ENCODE measurements around the gene CHIT1. TPM values are rescaled to one million over a fixed set of nuclear protein-coding genes. Genes with fewer than 3 reads are reported as not detected.
"Not testable (repeated sequence)": the region's sequence is repeated elsewhere in the genome, so short reads cannot be mapped to it uniquely, and the experiment has no call there.

Gene CHIT1
- 2.6 TPM for total RNA-seq

DNA sequence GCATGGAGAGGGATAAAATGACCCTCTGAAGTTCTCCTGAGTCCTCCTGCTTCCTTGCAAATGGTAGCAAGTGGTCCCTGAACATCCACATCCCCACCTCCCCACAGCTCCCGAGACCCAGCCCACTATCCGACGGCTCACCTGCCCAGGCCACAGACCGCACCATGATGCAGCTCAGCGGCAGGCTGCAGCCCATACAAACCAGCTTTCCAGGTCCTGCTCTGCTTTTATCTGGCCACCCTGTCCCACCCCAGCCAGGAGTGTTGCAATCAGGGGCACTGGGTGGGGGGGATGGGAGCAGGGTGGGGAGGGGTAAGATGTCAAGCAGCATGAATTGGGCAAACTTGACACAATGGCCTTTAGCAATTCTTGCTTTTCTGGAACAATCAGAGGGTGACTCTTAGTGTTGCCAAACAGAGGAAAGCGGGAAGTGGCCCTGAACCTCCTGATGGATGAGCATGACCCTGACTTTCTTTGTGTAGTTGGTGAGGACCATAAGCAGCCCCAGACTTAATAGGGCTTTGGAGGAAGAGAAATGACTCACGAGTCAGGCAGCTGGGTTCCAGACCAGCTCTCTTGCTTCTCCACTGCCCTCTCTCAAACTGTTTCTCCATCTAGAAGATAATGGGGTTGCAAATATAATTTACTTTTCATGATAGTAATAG is at the start of gene CHIT1:
Gene CHIT1, minus strand, starts transcription at position 203 of the 665 bp plus-strand sequence. Its CDS starts 37 bp downstream, at position 166.
- DNase-seq = no peak

DNA sequence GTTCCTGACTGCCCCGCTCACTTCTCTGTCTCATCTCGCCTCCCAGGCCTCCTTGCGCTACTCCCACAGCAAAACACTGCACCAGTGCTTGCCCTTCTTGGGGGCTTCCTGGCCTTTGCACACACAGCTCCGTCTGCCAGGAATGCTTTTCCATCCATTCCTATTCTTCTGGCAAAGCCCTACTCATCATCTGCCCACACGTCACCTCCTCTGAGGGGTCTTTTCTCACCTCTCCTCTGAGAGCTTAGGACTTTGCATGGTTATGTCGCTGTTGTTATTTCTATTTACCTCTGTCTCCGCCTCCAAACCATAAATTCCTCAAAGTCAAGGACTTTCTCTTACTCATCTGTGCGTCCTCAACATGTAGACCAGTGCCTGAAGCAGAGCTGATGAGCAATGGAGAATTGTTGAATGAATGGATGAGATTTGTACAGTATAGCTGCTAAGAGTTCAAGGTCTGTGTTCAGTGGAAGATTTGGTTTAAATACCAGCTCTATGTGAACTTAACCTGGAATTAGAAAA is 49.5 kb upstream of the CHIT1 start:
- no peak for DNase-seq

DNA sequence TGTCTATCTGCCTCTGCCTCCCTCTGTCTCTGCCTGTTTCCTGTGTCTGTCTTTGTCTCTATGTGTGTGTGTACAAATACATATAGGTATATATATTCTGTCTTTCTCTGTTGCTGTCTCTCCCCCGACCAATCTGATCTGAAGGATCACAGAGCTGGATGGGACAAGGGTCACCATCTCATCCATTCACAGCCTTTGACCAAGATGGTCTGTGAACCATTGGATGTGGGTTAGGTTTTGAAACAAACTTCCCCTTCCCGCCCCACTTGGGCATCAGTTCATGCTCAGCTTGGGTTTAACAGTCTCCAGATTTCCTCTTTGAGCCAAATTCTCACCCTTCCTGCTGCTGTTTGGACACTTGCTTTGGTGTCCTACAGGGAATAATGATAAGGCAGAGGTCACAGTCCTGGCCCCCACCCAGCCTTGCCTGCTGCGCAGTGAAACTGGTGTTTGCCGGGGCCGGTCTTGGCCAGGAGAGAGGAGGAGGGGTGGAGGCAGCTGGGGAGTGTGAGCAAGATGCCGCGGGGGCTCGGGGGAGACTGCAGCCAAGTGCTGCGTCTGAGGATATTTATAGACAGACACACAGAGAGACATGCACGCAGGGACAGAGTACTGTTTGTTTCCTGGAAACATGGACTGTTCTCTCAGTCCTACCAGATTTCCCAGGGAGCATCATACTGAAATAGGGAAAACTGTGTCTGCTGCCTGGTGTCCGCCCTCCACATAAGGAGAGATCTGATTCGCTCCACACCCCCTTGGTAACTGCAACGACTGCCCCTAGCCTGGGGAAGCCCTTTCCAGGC is 48.8 kb upstream of the CHIT1 start:
- peak; percentile 98 for DNase-seq

DNA sequence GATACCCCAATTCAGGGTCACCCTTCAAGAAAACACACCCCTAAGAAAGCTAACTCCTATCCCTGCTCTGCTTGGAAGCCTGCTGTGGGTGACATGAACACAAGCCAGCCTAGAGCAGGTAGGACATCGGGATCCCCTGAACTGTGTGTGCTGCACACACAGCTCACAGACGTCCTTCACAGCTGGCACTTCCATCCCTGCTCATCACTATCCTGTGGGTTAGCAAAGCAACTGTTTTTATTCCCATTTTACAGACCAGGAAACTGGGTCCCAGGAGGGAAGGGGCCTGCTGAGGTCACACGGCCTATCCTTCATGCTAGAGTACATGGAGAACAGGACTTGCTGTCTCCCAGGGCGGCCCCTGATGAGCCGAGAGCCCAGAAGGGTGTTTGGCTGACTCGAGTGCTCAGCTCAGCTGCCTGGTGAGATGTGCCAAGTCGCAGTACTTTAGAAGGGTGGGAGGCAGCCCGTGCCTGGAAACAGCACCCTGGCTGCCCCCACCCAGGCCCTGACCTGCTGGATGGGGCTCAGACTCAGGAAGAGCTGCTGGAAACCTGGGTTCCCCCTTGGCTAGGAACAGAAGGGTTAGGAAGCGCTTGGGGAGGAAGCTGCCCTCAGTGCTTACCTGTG is 47.6 kb upstream of the CHIT1 start:
- no peak for DNase-seq

DNA sequence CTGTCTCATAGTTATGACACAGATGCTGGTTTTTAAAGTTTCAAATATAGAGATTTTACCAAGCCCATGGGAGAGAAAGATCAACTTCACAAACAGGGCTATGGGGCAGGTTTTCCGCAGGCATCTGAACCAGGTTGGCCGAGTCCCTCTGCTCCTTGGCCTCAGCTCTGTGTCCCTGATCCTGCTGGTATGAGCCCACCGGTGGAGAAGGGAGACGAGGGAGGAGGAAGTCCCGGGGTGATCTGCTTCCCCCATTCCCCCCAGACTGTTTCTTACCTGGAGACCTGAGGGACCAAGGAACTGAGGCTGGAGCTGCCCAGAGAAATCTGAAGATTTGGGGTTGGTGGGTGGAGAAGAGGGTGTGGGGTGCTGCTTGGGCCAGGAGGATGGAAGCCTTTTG is 46.9 kb upstream of the CHIT1 start:
- no peak for DNase-seq

DNA sequence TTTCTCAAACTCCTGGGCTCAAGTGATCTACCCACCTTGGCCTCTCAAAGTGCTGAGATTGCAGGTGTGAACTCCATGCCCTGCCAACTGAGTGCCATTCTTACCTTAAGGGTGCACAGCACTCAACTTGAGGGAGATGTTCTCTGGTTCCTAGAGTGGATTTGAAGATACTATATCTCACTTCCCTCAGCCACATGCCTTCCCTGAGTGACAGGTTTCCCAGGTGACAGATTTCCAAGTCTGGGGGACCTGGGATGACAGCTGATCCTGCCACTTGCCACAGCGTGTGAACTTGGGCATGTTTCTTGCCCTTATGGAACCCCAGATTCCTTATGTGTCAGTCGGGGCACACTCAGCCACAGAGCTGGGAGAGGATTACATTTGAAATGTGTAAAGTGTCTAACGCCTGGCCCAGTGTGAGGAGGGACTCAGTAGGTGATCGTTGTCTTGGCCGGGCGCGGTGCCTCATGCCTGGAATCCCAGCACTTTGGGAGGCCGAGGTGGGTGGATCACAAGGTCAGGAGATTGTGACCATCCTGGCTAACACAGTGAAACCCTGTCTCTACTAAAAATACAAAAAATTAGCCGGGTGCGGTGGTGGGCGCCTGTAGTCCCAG is 46.3 kb upstream of the CHIT1 start:
- DNase-seq = no peak

DNA sequence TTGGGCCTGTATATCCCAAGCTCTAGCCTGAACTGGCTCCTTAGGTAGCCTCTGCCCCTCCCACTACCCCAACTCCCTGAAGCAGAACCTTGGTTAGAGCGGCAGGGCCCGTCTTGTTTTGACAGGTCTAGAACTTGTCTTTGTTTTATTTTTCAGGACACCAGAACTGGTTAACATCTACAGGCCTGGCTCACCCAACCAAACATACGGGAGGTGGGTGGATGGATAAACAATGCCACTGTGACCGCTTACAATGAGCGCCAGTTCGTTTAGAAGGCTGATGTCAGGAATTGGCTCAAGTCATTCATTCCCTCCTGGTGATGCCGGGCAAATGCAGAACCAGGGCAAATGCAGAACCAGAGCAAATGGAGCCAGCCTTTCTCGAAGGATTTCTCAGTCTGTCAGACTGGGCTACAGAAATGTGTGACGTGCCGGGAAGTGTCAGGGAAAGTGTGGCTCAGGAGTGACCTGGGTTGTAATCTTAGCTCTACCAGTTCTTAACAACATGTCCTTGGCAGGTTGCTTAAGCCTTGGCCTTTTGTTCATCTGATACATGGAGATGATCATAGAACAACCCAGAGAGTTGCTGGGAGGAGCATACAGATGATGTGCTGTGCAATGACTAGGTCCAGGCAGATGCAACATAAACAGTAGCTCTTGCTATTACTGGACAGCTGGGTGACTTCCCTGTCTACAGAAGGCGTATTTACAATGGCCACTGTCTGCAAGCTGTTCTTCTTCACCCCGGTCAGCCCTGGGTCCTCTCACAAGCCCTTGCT is 45.3 kb upstream of the CHIT1 start:
- no peak for DNase-seq

DNA sequence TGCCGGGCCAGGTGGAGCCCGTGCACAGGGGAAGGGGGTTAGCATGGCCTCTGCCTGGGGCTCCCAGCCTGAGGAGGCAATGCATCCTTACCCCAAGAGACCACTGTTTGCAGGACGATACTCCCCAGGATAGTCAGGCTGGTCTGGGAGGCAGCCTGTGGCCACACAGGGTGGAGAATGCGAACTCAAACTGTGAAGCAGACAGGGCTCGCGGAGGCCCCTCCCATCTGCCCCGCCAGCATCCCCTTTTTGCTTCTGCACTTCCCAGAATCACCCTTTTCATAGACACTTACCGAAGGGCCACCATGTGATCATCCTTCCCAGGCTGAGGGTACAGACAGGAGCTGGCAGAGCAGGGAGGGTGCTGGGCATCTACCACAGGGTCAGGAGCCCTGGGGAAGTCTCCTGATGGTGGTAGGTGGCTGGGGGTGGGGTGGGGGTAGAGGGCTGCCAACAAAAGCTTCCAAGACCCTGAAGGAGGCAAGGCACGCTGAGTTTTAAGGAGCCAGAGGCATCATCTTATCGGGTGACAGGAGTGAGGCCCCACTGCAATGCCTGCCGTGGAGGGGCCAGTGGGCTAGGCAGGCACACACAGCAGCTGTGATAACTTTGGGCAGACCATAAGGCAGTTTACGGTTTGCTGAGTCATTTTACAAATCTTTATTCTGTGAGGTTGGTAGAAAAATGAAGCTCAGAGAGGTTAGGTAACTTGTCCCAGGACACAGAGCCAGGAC is 44.6 kb upstream of the CHIT1 start:
- no peak for DNase-seq

DNA sequence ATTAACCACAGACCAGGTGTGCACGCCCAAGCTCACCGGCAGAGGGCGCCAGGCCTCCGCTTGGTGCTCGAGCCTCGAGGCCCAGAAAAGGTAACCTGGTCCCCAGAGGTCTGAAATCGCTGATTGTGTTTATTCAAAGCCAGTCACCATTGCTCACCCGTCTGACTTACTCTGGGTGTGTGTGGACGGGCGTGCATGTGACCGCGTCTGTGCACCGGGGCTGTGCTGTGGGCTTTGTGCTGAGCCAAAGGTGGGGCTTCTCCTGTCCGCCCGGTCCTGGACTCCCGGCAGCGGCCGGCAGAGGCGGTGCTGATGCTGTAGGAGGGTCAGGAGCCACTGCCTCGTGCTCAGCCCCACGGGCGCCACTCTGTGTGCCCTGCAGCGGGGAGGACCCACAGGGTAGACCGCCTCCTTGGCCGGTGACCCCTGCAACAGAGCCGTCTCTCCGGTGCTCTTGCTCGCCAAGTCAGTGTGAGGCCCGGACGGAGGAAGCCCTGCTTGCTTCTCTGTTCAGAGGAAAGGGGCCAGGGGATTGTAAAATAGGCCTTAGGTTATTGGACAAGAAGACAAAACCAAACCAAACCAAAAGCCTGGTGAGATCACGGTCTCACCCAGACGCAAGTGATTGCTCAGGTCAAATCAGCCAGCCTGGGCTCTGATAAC is 43.9 kb upstream of the CHIT1 start:
- DNase-seq = peak; percentile 52

DNA sequence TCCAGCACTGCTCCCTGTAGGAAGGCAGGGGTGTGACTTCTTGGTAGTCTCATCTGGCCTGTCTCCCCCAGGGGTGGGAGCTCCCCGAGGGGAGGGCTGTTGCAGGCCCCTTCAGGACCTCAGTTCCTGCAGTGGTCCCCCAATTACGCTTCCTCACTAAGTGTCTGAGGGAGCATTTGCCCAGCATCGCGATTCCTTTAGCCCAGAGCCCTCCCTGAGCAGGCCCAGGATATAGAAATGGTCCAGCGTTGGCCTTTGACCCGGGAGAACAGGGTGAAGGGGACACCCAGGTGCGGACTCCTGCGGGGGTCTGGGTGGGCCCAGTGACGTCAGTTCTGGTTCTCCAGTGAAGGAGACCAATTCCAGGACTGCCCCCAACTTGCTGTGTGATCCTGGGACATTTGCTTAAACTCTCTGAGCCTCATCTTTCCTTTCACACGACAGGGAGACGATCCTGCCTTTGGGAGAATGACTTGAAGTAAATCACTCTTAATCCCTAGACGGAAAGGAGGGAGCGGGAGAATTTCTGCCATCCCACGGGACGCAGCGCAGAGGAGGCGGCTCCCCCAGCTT is 43.2 kb upstream of the CHIT1 start:
- DNase-seq = no peak

DNA sequence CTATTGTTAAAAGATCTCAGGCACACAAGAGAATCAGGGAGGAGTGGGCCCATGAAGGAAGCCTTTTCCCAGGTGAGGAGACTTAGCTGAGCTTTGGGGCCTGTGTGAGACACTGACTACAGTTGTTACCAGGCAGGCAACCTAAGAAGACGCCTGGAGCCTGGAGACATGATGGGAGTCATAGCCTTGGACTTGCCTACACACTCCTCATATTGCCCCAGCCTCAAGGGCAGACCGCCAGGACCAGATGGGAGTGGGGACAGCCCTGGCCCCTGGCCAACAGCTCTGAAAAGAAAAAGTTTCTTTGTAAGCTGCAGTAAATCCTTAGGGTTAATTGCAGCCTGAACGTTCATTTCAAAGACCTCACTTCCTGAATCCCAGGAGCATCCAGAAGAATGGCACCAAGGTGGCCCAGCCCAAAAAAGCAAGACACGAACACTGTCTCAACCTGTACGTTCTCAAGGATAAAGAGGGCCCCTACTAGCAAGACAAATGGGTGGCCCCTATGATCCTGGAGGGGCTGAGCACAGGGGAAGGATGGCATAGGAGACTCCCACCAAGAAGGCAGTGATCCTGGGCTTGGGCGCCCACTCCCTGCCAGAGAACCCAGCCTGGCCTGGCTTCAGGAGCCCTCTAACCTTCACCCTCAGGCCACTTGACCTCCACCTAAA is 42.6 kb upstream of the CHIT1 start:
- no peak for DNase-seq

DNA sequence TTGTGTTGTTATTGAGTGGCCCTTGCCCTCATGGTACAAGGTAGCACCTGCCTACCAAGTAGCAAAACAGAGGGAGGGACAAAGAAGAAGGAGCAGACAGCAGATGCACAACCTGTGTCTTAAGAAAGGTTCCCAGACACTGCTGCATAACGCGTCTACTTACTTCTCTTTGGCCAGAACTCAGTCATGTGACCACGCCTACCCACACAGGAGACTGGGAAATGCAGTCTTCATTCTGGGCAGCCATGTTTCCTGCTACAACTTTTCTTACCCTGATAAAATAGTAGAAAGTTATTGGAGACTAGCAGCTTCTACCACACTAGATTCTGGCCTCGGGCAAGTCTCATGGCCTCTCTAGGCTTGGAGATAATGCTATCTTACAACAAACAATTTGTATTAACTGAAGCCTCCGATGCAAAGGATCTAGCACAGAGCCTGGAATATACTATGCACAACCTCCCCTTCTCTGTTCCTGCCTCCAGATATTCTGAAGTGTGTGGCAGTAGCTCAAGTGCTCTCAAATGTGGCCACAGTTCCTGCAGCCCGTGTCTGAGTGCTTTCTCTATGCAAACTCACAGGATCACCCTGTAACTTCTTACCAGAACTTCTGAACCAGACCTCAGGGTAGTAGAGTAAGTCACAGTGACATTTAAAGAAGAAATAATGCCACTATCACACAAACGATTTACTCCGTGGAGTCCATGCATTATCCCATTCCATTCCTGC is 41.7 kb upstream of the CHIT1 start:
- peak; percentile 50 for DNase-seq

DNA sequence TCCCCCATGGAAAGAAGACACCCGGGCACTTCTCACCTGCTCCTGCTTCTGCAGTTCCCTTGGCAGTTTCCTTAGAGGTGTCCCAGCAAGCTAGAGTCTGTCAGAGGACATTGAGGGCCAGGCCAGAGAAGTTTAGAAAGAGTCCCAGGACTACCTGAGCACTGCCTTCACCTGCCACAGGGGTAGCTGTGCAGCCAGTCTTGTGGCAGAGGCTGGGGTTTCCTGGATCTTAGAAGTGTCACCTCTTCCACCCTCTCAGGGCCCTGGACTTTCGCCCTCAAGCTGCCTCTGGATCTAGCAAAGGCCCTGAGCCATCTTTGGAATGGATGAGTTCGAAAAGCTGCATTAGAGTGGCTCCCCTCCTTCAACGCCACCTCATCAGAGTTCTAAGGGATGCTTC is 41.0 kb upstream of the CHIT1 start:
- DNase-seq = no peak

DNA sequence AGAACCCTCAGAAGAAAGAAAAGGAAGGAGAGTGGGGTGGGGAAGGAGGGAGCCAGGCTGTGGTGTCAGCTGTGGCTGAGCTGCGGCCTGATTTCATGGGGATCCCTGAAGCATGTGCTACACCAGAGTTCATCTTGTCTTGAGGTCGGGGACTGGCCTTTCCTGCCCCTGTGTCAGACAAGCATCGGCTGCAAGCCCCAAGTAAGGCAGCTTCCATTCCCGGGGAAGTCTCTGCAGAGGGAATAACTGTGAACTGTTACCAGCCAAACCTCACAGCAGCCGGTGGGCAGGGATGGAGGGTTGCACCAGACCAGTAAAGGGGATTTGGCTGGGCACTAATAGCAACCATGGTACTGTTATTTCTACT is 40.2 kb upstream of the CHIT1 start:
- no peak for DNase-seq

DNA sequence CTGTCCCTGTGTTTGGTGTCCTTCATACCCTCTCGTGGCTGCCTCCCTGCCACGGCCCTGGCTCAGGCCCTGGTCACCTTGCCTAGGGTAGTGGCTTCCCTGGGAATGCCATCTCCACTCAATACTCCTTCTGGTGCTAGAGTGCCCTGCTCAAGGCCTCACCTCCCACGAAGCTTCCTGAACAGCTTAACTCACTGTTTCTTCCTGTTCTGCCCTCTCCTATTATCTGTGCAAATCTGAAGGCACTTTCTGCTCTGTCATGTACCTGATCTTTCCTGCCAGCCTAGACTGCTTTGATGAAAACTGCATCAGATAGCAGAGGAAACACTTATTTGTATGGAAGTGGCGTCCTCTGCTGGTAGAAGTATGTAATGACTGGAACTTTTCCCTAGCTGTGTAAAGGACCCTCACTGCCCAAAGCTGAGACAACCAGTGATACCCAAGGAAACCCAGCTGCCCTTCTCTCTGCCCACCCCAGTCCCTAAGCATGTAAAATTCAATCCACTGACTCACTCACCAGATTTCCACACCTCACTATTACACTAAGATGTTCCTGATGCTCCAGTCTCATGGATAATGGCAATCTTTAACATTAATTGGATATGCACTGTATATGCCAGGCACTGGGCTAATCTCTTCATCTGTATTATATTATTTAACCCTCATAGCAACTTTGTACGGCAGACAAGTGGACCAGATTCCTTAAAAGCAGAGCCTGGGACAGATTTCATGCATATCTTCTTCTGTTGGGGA is 39.6 kb upstream of the CHIT1 start:
- peak; percentile 11 for DNase-seq

DNA sequence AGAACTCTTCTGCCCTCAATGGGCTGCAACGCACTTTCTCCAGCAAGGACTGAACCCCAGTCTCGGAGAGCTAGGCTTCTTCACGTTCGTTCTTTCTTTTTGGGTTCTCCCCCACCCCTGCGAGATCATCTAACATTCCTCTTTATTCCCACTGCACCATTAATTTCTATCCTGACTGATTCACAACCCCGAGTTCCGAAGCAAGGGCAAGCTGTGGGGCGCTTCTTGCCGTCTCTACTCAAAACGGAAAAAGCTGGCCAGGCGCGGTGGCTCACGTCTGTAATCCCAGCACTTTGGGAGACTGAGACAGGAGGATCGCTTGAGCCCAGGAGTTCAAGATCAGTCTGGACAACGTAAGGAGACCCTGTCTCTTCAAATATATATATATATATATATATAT is 38.4 kb upstream of the CHIT1 start:
- DNase-seq = no peak

DNA sequence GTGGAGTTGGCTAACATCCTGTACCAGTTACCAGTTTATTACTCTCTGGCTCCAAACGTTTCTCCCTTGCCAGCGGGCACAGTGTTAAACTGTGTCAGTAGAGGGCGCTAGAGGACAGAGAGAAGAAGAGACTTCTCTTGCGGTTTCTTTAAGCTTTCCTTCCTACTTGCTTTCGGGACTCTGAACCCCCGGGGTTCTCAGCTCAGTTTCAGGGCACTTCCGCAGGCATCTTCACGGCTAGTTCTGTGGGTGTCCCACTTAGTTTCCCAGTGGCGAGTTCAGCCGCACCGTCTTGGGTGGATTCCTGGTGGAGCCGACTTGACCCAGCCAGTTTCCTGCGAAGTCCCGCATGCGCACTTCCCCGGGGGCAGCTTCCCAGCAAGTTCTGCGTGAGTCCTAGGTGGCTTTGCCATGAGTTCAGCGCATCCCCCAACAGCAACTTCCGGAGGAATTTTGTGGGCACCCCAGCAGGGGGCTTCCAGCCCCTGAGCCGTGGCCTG is 37.9 kb upstream of the CHIT1 start:
- DNase-seq = peak; percentile 72

DNA sequence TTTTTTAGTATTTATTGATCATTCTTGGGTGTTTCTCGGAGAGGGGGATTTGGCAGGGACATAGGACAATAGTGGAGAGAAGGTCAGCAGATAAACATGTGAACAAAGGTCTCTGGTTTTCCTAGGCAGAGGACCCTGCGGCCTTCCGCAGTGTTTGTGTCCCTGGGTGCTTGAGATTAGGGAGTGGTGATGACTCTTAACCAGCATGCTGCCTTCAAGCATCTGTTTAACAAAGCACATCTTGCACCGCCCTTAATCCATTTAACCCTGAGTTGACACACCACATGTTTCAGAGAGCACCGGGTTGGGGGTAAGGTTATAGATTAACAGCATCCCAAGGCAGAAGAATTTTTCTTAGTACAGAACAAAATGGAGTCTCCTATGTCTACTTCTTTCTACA is 36.7 kb upstream of the CHIT1 start:
- DNase-seq = not testable (repeated sequence)
